IMR-90 (cell line): ENCODE measurements around the gene PCED1B. TPM values are rescaled to one million over a fixed set of nuclear protein-coding genes. Genes with fewer than 3 reads are reported as not detected.

ENCODE experiments used
- ATAC-seq: fragments of 200-7000 bp; cut with Tn5 transposase; 2 replicates; pipeline ENCODE4 v1.9.1; 2020; ENCODE audit warnings: low read depth, mild to moderate bottlenecking, moderate library complexity
- BruUV-seq: library from RNA; stranded (reverse); fragments of 400-500 nt; replicated peaks from 2 replicates; lab custom pipeline; 2021; lab: Mats Ljungman, UMichigan
- CTCF ChIA-PET: fragments of 300-600 bp; formaldehyde crosslinking; extraction: SDS; loops from one replicate; lab custom pipeline; 2021; ENCODE audit warnings: antibody characterized with exemption; lab: Yijun Ruan, JAX
- POLR2A ChIA-PET: fragments of 300-600 bp; sonication (Branson Sonifier 250); formaldehyde crosslinking; loops from one replicate; lab custom pipeline; 2022; ENCODE audit warnings: antibody characterized with exemption; ENCODE audit not compliant: unreplicated experiment; lab: Charles Lee
- DNase-seq: peaks from one replicate; pipeline ENCODE4 v3.0.0; 2013
- H2AFZ ChIP-seq: replicated peaks from 2 replicates; pipeline ENCODE3; 2013; ENCODE audit warnings: low read length, mild to moderate bottlenecking; ENCODE audit not compliant: poor library complexity
- H2AK5ac ChIP-seq: 2 replicates; pipeline ENCODE4 v1.6.1; 2013; ENCODE audit warnings: low read depth, low read length, inconsistent platforms
- H2AK9ac ChIP-seq: replicated peaks from 2 replicates; pipeline ENCODE3; 2013; ENCODE audit warnings: mild to moderate bottlenecking, low read depth, low read length, moderate library complexity; ENCODE audit not compliant: poor library complexity
- H2BK120ac ChIP-seq: 2 replicates; pipeline ENCODE4 v1.6.1; 2013; ENCODE audit warnings: low read depth, low read length, inconsistent platforms
- H2BK15ac ChIP-seq: 3 replicates; pipeline ENCODE4 v1.6.1; 2013; ENCODE audit warnings: low read depth, low read length, inconsistent platforms
- H2BK20ac ChIP-seq: 2 replicates; pipeline ENCODE4 v1.6.1; 2013; ENCODE audit warnings: low read depth, mild to moderate bottlenecking, inconsistent platforms, low read length, moderate library complexity
- H2BK5ac ChIP-seq: 2 replicates; pipeline ENCODE4 v1.6.1; 2013; ENCODE audit warnings: mild to moderate bottlenecking, low read depth, low read length, inconsistent platforms; ENCODE audit not compliant: poor library complexity, severe bottlenecking
- H3K14ac ChIP-seq: replicated peaks from 2 replicates; pipeline ENCODE4 v1.6.1; 2013; ENCODE audit warnings: low read depth, low read length, inconsistent platforms
- H3K18ac ChIP-seq: 2 replicates; pipeline ENCODE4 v1.6.1; 2013; ENCODE audit warnings: low read depth, low read length, control low read depth
- H3K23ac ChIP-seq: 2 replicates; pipeline ENCODE4 v1.6.1; 2013; ENCODE audit warnings: low read depth, low read length, inconsistent platforms
- H3K27ac ChIP-seq: 2 replicates; pipeline ENCODE4 v1.5.1; 2013; ENCODE audit warnings: mild to moderate bottlenecking, control low read depth, low read length; ENCODE audit not compliant: insufficient read depth
- H3K27me3 ChIP-seq: 2 replicates; pipeline ENCODE4 v1.6.1; 2013; ENCODE audit warnings: low read length; ENCODE audit not compliant: control insufficient read depth, insufficient read depth
- H3K36me3 ChIP-seq: 2 replicates; pipeline ENCODE4 v1.6.1; 2013; ENCODE audit warnings: low read length, mixed read lengths; ENCODE audit not compliant: control insufficient read depth, insufficient read depth
- H3K4ac ChIP-seq: 2 replicates; pipeline ENCODE4 v1.6.1; 2013; ENCODE audit warnings: low read depth, low read length, inconsistent platforms
- H3K4me1 ChIP-seq: 2 replicates; pipeline ENCODE4 v1.6.1; 2013; ENCODE audit warnings: low read length, mixed read lengths; ENCODE audit not compliant: control insufficient read depth, insufficient read depth
- H3K4me2 ChIP-seq: 2 replicates; pipeline ENCODE4 v1.6.1; 2013; ENCODE audit warnings: low read depth, mild to moderate bottlenecking, control low read depth, low read length, moderate library complexity
- H3K4me3 ChIP-seq: 2 replicates; pipeline ENCODE4 v1.5.1; 2013; ENCODE audit warnings: low read depth, mild to moderate bottlenecking, control low read depth, low read length, moderate library complexity; ENCODE audit not compliant: insufficient read depth
- H3K56ac ChIP-seq: 2 replicates; pipeline ENCODE4 v1.6.1; 2013; ENCODE audit warnings: low read length, inconsistent platforms; ENCODE audit not compliant: insufficient read depth; ENCODE audit errors: extremely low read depth
- H3K79me1 ChIP-seq, 2 experiments: 2 replicates each; pipeline ENCODE4 v1.6.1; 2013; ENCODE audit warnings: low read length in 2 of 2, inconsistent platforms in 1 of 2, low read depth in 1 of 2
- H3K9ac ChIP-seq: 2 replicates; pipeline ENCODE4 v1.6.1; 2013; ENCODE audit warnings: low read depth, low read length, control low read depth
- H3K9me1 ChIP-seq: 2 replicates; pipeline ENCODE4 v1.6.1; 2013; ENCODE audit warnings: low read length, inconsistent platforms; ENCODE audit not compliant: insufficient read depth
- H3K9me3 ChIP-seq: 2 replicates; pipeline ENCODE4 v1.6.1; 2013; ENCODE audit warnings: low read length; ENCODE audit not compliant: control insufficient read depth, insufficient read depth
- H4K20me1 ChIP-seq: 2 replicates; pipeline ENCODE4 v1.6.1; 2013; ENCODE audit warnings: low read length, inconsistent platforms; ENCODE audit not compliant: insufficient read depth
- H4K5ac ChIP-seq: 2 replicates; pipeline ENCODE4 v1.6.1; 2013; ENCODE audit warnings: mild to moderate bottlenecking, low read depth, low read length, control low read depth
- H4K8ac ChIP-seq, 2 experiments: 2 replicates each; pipeline ENCODE4 v1.6.1; 2013; ENCODE audit warnings: low read depth in 2 of 2, low read length in 2 of 2, control low read depth in 1 of 2, inconsistent platforms in 1 of 2
- H4K91ac ChIP-seq: 2 replicates; pipeline ENCODE4 v1.6.1; 2013; ENCODE audit warnings: low read depth, low read length, inconsistent platforms; ENCODE audit not compliant: insufficient read depth
- BHLHE40 ChIP-seq: fragments of 150-350 bp; IDR thresholded peaks from 2 replicates; pipeline ENCODE4 v1.6.1; 2016; ENCODE audit warnings: mild to moderate bottlenecking, low read depth, low read length
- CEBPB ChIP-seq: IDR thresholded peaks from 2 replicates; pipeline ENCODE4 v1.6.1; 2012; ENCODE audit warnings: low read depth, low read length, improper control_type of control experiment
- CHD1 ChIP-seq: IDR thresholded peaks from 2 replicates; pipeline ENCODE4 v1.6.1; 2012; ENCODE audit warnings: low read depth, low read length, improper control_type of control experiment
- POLR2A ChIP-seq: IDR thresholded peaks from 2 replicates; pipeline ENCODE4 v1.6.1; 2012; ENCODE audit warnings: mild to moderate bottlenecking, low read depth, low read length
- RAD21 ChIP-seq: IDR thresholded peaks from 2 replicates; pipeline ENCODE4 v1.6.1; 2012; ENCODE audit warnings: low read length, improper control_type of control experiment
- USF2 ChIP-seq: fragments of 150-350 bp; IDR thresholded peaks from 2 replicates; pipeline ENCODE4 v1.6.1; 2017; ENCODE audit warnings: mild to moderate bottlenecking, antibody characterized with exemption, low read length, low read depth
- dilution Hi-C: fragments of 300-500 bp; cut with HindIII; formaldehyde crosslinking; loops from one replicate; pipeline ENCODE4 v1.14.3; 2018; ENCODE audit warnings: low sequenced_read_pairs; ENCODE audit not compliant: unreplicated experiment
- in situ Hi-C: fragments of 300-500 bp; cut with MboI; formaldehyde crosslinking; loops from 3 replicates; pipeline ENCODE4 v1.14.3; 2019; ENCODE audit warnings: low sequenced_read_pairs, inconsistent platforms, mixed read lengths
- intact Hi-C: fragments of 100-400 bp; cut with micrococcal nuclease; formaldehyde crosslinking; loops from 2 replicates; pipeline ENCODE4 v1.10.0; 2022
- polyA plus RNA-seq, 3 experiments: library from polyadenylated mRNA; depleted of rRNA; stranded (reverse); fragments of >200 nt; gene quantifications; 2 replicates each; pipeline ENCODE4 v1.2.3, GENCODE V29; 2012; ENCODE audit warnings: low replicate concordance in 1 of 3
- total RNA-seq: library from RNA; depleted of rRNA; stranded (reverse); fragments of >200 nt; gene quantifications from 2 replicates; pipeline ENCODE4 v1.2.3, GENCODE V29; 2012

PCED1B gene
- total and polyA plus RNA-seq, 2 of the 4 experiments (the other 2 are of a cell fraction), result 0.36 to 2.6 TPM

DNA sequence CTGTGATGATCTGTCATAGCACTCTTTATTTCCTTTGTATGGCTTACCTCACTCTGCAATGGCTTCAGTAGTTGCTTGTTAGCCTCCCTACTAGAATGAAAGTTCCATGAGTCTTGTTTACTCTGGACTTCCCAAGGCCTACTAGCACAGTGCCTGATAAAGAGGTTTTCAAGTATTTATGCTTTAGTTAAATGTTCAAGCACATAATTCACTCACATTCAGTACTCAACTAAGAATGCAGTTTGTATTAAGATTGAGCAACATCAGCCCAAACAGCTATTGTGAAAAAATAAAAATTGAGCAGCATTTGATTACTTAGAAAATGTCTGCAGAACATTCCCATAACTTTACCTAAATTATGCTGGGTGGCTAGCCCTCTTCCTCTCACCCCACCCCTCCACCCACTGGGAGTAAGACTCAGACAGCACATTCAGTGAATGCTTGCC, 159.3 kb downstream of the PCED1B start:
- H2BK5ac ChIP-seq, result peak overlapping the region; percentile 9
- H3K36me3 ChIP-seq, result no peaks in the 10 kb centered on the region
- no peak overlapping the region for H4K91ac ChIP-seq
- H4K8ac ChIP-seq, result 0 out of 4 replicates have a peak overlapping the region, but pooled peaks of 1 of the 2 experiments have one; percentile 24
- no peak overlapping the region for H3K23ac ChIP-seq
- no peak overlapping the region for H2AK5ac ChIP-seq
- no peaks in the 10 kb centered on the region for H3K9me3 ChIP-seq
- POLR2A ChIA-PET, result interaction anchor here (0.6 kb wide), 1 partner anchor 9 kb away, joined by 3 read pairs; no protein-coding TSS in a partner anchor
- no peak overlapping the region for H3K14ac ChIP-seq
- H3K4ac ChIP-seq, result no peak overlapping the region
- ATAC-seq (peak; percentile 72), DNase-seq (peak; percentile 54)
- H3K27me3 ChIP-seq, result no peaks in the 10 kb centered on the region
- no peak overlapping the region for H3K27ac ChIP-seq
- in situ Hi-C loops (no loop called here), intact Hi-C loops (no loop called here), dilution Hi-C loops (no loop called here)
- H2AFZ ChIP-seq, result no peak overlapping the region
- H3K18ac ChIP-seq, result no peak overlapping the region
- no peak overlapping the region for H2BK20ac ChIP-seq
- CTCF ChIA-PET, result no interaction called here
- H2AK9ac ChIP-seq, result no peak overlapping the region
- no peak for TF ChIP-seq CHD1
- no peak for TF ChIP-seq POLR2A
- peak; percentile 79 for TF ChIP-seq CEBPB
- no peak for TF ChIP-seq USF2
- TF ChIP-seq RAD21, result no peak
- no peak for TF ChIP-seq BHLHE40
- no peak overlapping the region for H3K4me3 ChIP-seq
- no peak overlapping the region for H4K5ac ChIP-seq
- H3K79me1 ChIP-seq, result no peaks in the 10 kb centered on the region
- no peak overlapping the region for H3K4me2 ChIP-seq
- no peak overlapping the region for H3K9ac ChIP-seq
- H2BK120ac ChIP-seq, result no peak overlapping the region
- no peaks in the 10 kb centered on the region for H4K20me1 ChIP-seq
- no peak overlapping the region for H3K56ac ChIP-seq
- BruUV-seq, result no TSS peak
- no peak overlapping the region for H2BK15ac ChIP-seq
- H3K9me1 ChIP-seq, result no peaks in the 10 kb centered on the region
- H3K4me1 ChIP-seq, result peaks cover 4% of the 10 kb centered on the region
